OCI-LY7 (cell line): Measurements from ENCODE around the gene SLC39A13.

Source experiments
- CTCF ChIP-seq: fragments of 200-600 bp; sonication (generic); conservative IDR thresholded peaks from 2 replicates; pipeline ENCODE4 v1.5.1; 2014; ENCODE audit warnings: mild to moderate bottlenecking, antibody characterized with exemption, low read length, moderate library complexity, mixed read lengths
- EZH2phosphoT487 ChIP-seq: fragments of 200-600 bp; sonication (generic); IDR thresholded peaks from 2 replicates; pipeline ENCODE4 v1.6.1; 2018; ENCODE audit warnings: low read depth, borderline replicate concordance, mild to moderate bottlenecking, mixed run types, antibody characterized with exemption, low read length, moderate library complexity, mixed read lengths

- no peak for TF ChIP-seq CTCF
- no peak for TF ChIP-seq EZH2phosphoT487
Observed at GRCh38 chr11:47394322-47395222, 13.8 kb upstream of the SLC39A13 start.
